Panc1 (cell line): Measurements from ENCODE around the gene PRUNE1. TPM values are rescaled to one million over a fixed set of nuclear protein-coding genes. Genes with fewer than 3 reads are reported as not detected.
A peak's percentile ranks its signal among the peaks of the same experiment; 100 is the strongest.

Experiments
- ATAC-seq: fragments of 200-7000 bp; cut with Tn5 transposase; 2 replicates; pipeline ENCODE4 v1.9.1; 2020; ENCODE audit warnings: mild to moderate bottlenecking, moderate library complexity
- BruUV-seq: library from RNA; stranded (reverse); fragments of 400-500 nt; replicated peaks from 2 replicates; lab custom pipeline; 2021; lab: Mats Ljungman, UMichigan
- CTCF ChIA-PET: fragments of 300-600 bp; sonication (Branson Sonifier 250); formaldehyde crosslinking; loops from one replicate; lab custom pipeline; 2022; ENCODE audit warnings: antibody characterized with exemption; lab: Charles Lee
- POLR2A ChIA-PET: fragments of 300-600 bp; sonication (Branson Sonifier 250); formaldehyde crosslinking; loops from one replicate; lab custom pipeline; 2022; ENCODE audit warnings: antibody characterized with exemption; lab: Charles Lee
- DNase-seq: peaks from one replicate; pipeline ENCODE4 v3.0.0-alpha.2; 2010; ENCODE audit warnings: low read depth, low spot score
- H3K27ac ChIP-seq: 2 replicates; pipeline ENCODE4 v1.5.1; 2011; ENCODE audit warnings: mild to moderate bottlenecking, low read length, inconsistent platforms
- H3K27me3 ChIP-seq: fragments of 200-500 bp; sonication (Bioruptor generic); 2 replicates; pipeline ENCODE4 v1.6.0; 2014; ENCODE audit warnings: low read length, inconsistent platforms; ENCODE audit not compliant: control insufficient read depth, insufficient read depth
- H3K36me3 ChIP-seq: fragments of 200-500 bp; sonication (Bioruptor generic); 2 replicates; pipeline ENCODE4 v1.5.1; 2014; ENCODE audit warnings: inconsistent platforms, mild to moderate bottlenecking, low read length, moderate library complexity; ENCODE audit not compliant: control insufficient read depth, insufficient read depth
- H3K4me1 ChIP-seq: 2 replicates; pipeline ENCODE4 v1.5.1; 2011; ENCODE audit warnings: inconsistent platforms, mild to moderate bottlenecking, low read length, moderate library complexity; ENCODE audit not compliant: control insufficient read depth, insufficient read depth
- H3K4me3 ChIP-seq, 2 experiments: 2 replicates each; pipeline ENCODE4 v1.5.1; 2011 to 2012; ENCODE audit warnings: low read depth in 2 of 2, low read length in 2 of 2, mild to moderate bottlenecking in 2 of 2, inconsistent platforms in 1 of 2, moderate library complexity in 1 of 2
- H3K9me3 ChIP-seq: fragments of 200-500 bp; sonication (Bioruptor generic); 2 replicates; pipeline ENCODE4 v1.5.1; 2014; ENCODE audit warnings: low read depth, mild to moderate bottlenecking, inconsistent platforms, low read length, moderate library complexity; ENCODE audit not compliant: control insufficient read depth, insufficient read depth
- POLR2AphosphoS5 ChIP-seq: IDR thresholded peaks from 2 replicates; pipeline ENCODE4 v1.6.1; 2012; ENCODE audit warnings: mild to moderate bottlenecking, low read depth, low read length, moderate library complexity
- REST ChIP-seq, 2 experiments: IDR thresholded peaks; 2 replicates each; pipeline ENCODE4 v1.6.1; 2011 to 2012; ENCODE audit warnings: low read depth in 2 of 2, control low read depth in 1 of 2, low read length in 1 of 2, mild to moderate bottlenecking in 1 of 2, moderate library complexity in 1 of 2; ENCODE audit not compliant: insufficient read depth in 1 of 2
- SIN3A ChIP-seq: IDR thresholded peaks from 2 replicates; pipeline ENCODE4 v1.6.1; 2012; ENCODE audit warnings: low read depth, mild to moderate bottlenecking, low read length, moderate library complexity, borderline replicate concordance; ENCODE audit not compliant: insufficient read depth
- TCF7L2 ChIP-seq: IDR thresholded peaks from 2 replicates; pipeline ENCODE4 v1.6.1; 2011; ENCODE audit warnings: mild to moderate bottlenecking, low read depth, low read length, inconsistent platforms
- in situ Hi-C: cut with HindIII; loops from 2 replicates; pipeline ENCODE4 v1.10.0; 2016; ENCODE audit warnings: low sequenced_read_pairs, low pct_unique_long_range_greater_than_20kb
- intact Hi-C: fragments of 100-400 bp; cut with micrococcal nuclease; formaldehyde crosslinking; loops from one replicate; pipeline ENCODE4 v1.10.0; 2022; ENCODE audit not compliant: unreplicated experiment
- total RNA-seq: library from RNA; stranded (reverse); gene quantifications from one replicate; pipeline ENCODE4 v1.2.1, GENCODE V29; 2021; ENCODE audit not compliant: unreplicated experiment
- TF ChIP-seq, protein P1 (sequence below): fragments of 450-650 bp; IDR thresholded peaks from 2 replicates; pipeline ENCODE4 v1.5.1; 2017; ENCODE audit warnings: mild to moderate bottlenecking

PRUNE1 gene
- total RNA-seq, 1 experiment from 2014 or later: 16.2 TPM

- no peaks in the 10 kb centered on the region for H3K27me3 ChIP-seq
- TF ChIP-seq, protein P1, sequence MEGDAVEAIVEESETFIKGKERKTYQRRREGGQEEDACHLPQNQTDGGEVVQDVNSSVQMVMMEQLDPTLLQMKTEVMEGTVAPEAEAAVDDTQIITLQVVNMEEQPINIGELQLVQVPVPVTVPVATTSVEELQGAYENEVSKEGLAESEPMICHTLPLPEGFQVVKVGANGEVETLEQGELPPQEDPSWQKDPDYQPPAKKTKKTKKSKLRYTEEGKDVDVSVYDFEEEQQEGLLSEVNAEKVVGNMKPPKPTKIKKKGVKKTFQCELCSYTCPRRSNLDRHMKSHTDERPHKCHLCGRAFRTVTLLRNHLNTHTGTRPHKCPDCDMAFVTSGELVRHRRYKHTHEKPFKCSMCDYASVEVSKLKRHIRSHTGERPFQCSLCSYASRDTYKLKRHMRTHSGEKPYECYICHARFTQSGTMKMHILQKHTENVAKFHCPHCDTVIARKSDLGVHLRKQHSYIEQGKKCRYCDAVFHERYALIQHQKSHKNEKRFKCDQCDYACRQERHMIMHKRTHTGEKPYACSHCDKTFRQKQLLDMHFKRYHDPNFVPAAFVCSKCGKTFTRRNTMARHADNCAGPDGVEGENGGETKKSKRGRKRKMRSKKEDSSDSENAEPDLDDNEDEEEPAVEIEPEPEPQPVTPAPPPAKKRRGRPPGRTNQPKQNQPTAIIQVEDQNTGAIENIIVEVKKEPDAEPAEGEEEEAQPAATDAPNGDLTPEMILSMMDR: no peak
- no peak for TF ChIP-seq TCF7L2
- TF ChIP-seq REST (IDR thresholded peaks at IDR 0.05; ENCODE audit: insufficient read depth in 1 of 2, low read depth in 2 of 2, low read length in 1 of 2): no peak
- TF ChIP-seq POLR2AphosphoS5: no peak
- no peak for TF ChIP-seq SIN3A
- peak overlapping the region; percentile 94 to 99 for H3K4me3 ChIP-seq
- intact Hi-C loops (no loop called here), in situ Hi-C loops (no loop called here)
- peaks cover 3% of the 10 kb centered on the region for H3K36me3 ChIP-seq
- ChIA-PET POLR2A (interaction anchor here (0.6 kb wide), 1 partner anchor 9 kb away, joined by 5 read pairs; no protein-coding TSS in a partner anchor), CTCF (interaction anchor here (1.3 kb wide), 1 partner anchor 13 kb away, joined by 4 read pairs; the partner anchor contains the start of gene C1orf56)
- DNase-seq: no peak
- no peaks in the 10 kb centered on the region for H3K9me3 ChIP-seq
- BruUV-seq: no TSS peak
- peak overlapping the region; percentile 97 for H3K27ac ChIP-seq
- peaks cover 21% of the 10 kb centered on the region for H3K4me1 ChIP-seq
- ATAC-seq: peak; percentile 9
Observed at GRCh38 chr1:151060657-151061421, 52.6 kb downstream of the PRUNE1 start.

DNA sequence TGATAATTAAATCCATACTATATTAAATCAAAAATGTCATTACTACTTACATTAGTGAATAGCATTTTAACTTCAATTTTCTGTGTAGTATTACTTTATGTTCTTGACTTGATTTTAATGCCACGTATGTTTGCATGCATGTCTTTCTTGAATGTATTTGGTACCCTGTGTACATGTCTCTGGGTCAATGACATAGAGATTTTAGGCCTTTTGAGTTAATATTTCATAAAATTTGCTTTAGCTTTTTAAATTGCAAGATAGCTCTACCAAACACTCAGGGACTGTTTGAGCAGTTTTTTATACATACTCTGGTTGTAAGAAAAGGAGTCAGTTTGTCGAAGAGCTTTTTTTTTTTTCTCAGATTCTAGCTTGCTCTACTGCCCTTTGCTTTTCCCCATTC, 53.5 kb downstream of the PRUNE1 start:
- Histone ChIP-seq H3K27me3 (no peaks in the 10 kb centered on the region), H3K9me3 (no peaks in the 10 kb centered on the region), H3K4me1 (peaks cover 13% of the 10 kb centered on the region), H3K4me3 (peak overlapping the region; percentile 94 to 99), H3K36me3 (no peaks in the 10 kb centered on the region), H3K27ac (peak overlapping the region; percentile 97)
- in situ Hi-C loops (no loop called here), intact Hi-C loops (no loop called here)
- ATAC-seq: no peak
- DNase-seq: no peak
- no peak for TF ChIP-seq TCF7L2
- no peak for TF ChIP-seq POLR2AphosphoS5
- no peak for TF ChIP-seq SIN3A
- TF ChIP-seq, protein P1: no peak
- TF ChIP-seq REST (IDR thresholded peaks at IDR 0.05; ENCODE audit: insufficient read depth in 1 of 2, low read depth in 2 of 2, low read length in 1 of 2): no peak
- POLR2A ChIA-PET: interaction anchor here (0.6 to 0.7 kb wide), 2 partner anchors 8 to 15 kb away, joined by 5 to 9 read pairs; no protein-coding TSS in a partner anchor
- no TSS peak for BruUV-seq
- CTCF ChIA-PET: no interaction called here
